ENCODE data around the gene ZNF692.

The ZNF692 gene

GRCh38 chr1:248814351-248814750 is 44.5 kb downstream of the ZNF692 start:
- no peaks in the 10 kb centered on the region for H3K4me1 Mint-ChIP-seq
- H3K36me3 Mint-ChIP-seq (ENCODE audit: low read depth): peaks cover 53% of the 10 kb centered on the region
- TF ChIP-seq CTCF (IDR thresholded peaks at IDR 0.05; ENCODE audit: unreplicated experiment in 3 of 3): no peak
- no peaks in the 10 kb centered on the region for H3K9me3 Mint-ChIP-seq
- no peak overlapping the region for H3K27ac Mint-ChIP-seq
- H3K4me3 Mint-ChIP-seq: no peak overlapping the region
- no peaks in the 10 kb centered on the region for H3K27me3 Mint-ChIP-seq (ENCODE audit: low read depth)

GRCh38 chr1:248813546-248813945 is 45.3 kb downstream of the ZNF692 start:
- Mint-ChIP-seq H3K4me3 (no peak overlapping the region), H3K27me3 (ENCODE audit: low read depth) (no peaks in the 10 kb centered on the region), H3K4me1 (no peaks in the 10 kb centered on the region), H3K36me3 (ENCODE audit: low read depth) (peaks cover 53% of the 10 kb centered on the region), H3K9me3 (no peaks in the 10 kb centered on the region), H3K27ac (no peak overlapping the region)
- TF ChIP-seq CTCF (IDR thresholded peaks at IDR 0.05; ENCODE audit: unreplicated experiment in 3 of 3): no peak

- TF ChIP-seq CTCF (IDR thresholded peaks at IDR 0.05; ENCODE audit: unreplicated experiment in 3 of 3): no peak
These were observed 46.0 kb downstream of the ZNF692 start for GRCh38 chr1:248812736-248813425.

GRCh38 chr1:248811514-248812490 is 47.1 kb downstream of the ZNF692 start:
- Mint-ChIP-seq H3K27me3 (ENCODE audit: low read depth) (peaks cover 3% of the 10 kb centered on the region), H3K27ac (no peak overlapping the region)
- no peak for TF ChIP-seq CTCF (IDR thresholded peaks at IDR 0.05; ENCODE audit: unreplicated experiment in 3 of 3)

More at GRCh38 chr1:248812736-248813425, 46.0 kb downstream of the ZNF692 start:
- Mint-ChIP-seq H3K27me3 (ENCODE audit: low read depth) (no peaks in the 10 kb centered on the region), H3K36me3 (ENCODE audit: low read depth) (peaks cover 53% of the 10 kb centered on the region), H3K27ac (no peak overlapping the region), H3K9me3 (no peaks in the 10 kb centered on the region), H3K4me3 (no peak overlapping the region), H3K4me1 (no peaks in the 10 kb centered on the region)

GRCh38 chr1:248810727-248811513 is 48.0 kb downstream of the ZNF692 start:
- Mint-ChIP-seq H3K27me3 (ENCODE audit: low read depth) (peaks cover 3% of the 10 kb centered on the region), H3K4me3 (no peak overlapping the region), H3K4me1 (no peaks in the 10 kb centered on the region), H3K9me3 (no peaks in the 10 kb centered on the region), H3K36me3 (ENCODE audit: low read depth) (peaks cover 40% of the 10 kb centered on the region), H3K27ac (no peak overlapping the region)
- TF ChIP-seq CTCF (IDR thresholded peaks at IDR 0.05; ENCODE audit: unreplicated experiment in 3 of 3): no peak

More at GRCh38 chr1:248811514-248812490, 47.1 kb downstream of the ZNF692 start:
- Mint-ChIP-seq H3K4me3 (no peak overlapping the region), H3K4me1 (no peaks in the 10 kb centered on the region), H3K36me3 (ENCODE audit: low read depth) (peaks cover 49% of the 10 kb centered on the region), H3K9me3 (no peaks in the 10 kb centered on the region)
